Loucy (cell line): ENCODE results near the gene ZNF385B.

Source experiments
- CTCF ChIP-seq: fragments of 200-600 bp; sonication (generic); conservative IDR thresholded peaks from 2 replicates; pipeline ENCODE4 v1.5.1; 2014; ENCODE audit warnings: mild to moderate bottlenecking, antibody characterized with exemption, low read length
- EZH2phosphoT487 ChIP-seq: fragments of 200-600 bp; IDR thresholded peaks from 2 replicates; pipeline ENCODE4 v1.6.1; 2018; ENCODE audit warnings: antibody characterized with exemption, mild to moderate bottlenecking, moderate library complexity, borderline replicate concordance

- TF ChIP-seq CTCF = no peak
- no peak for TF ChIP-seq EZH2phosphoT487
These were observed 266.9 kb downstream of the ZNF385B start for GRCh38 chr2:179594268-179595112.
